Nephron progenitor cell (in vitro differentiated cells): ENCODE results near the gene THSD4.

Source experiments
- DNase-seq: peaks from one replicate; pipeline ENCODE4 v3.0.0; 2021
- H3K27ac Mint-ChIP-seq: 2 replicates; pipeline ENCODE4 v1.8.0; 2021; ENCODE audit warnings: mild to moderate bottlenecking, moderate library complexity, mixed read lengths
- H3K27me3 Mint-ChIP-seq: 2 replicates; pipeline ENCODE4 v1.8.0; 2021; ENCODE audit warnings: mild to moderate bottlenecking, low read depth, mixed read lengths; ENCODE audit not compliant: poor library complexity
- H3K36me3 Mint-ChIP-seq: 2 replicates; pipeline ENCODE4 v1.8.0; 2021; ENCODE audit warnings: low read depth, mixed read lengths
- H3K4me1 Mint-ChIP-seq: 2 replicates; pipeline ENCODE4 v1.8.0; 2021; ENCODE audit warnings: mixed read lengths
- H3K4me3 Mint-ChIP-seq: 2 replicates; pipeline ENCODE4 v1.8.0; 2021; ENCODE audit warnings: mild to moderate bottlenecking, moderate library complexity, mixed read lengths
- H3K9me3 Mint-ChIP-seq: 2 replicates; pipeline ENCODE4 v1.8.0; 2021; ENCODE audit warnings: mild to moderate bottlenecking, moderate library complexity, mixed read lengths
- CTCF ChIP-seq: fragments of 200-600 bp; sonication (generic); IDR thresholded peaks from 2 replicates; pipeline ENCODE4 v1.5.0; 2021; ENCODE audit warnings: antibody characterized with exemption

The THSD4 gene

GRCh38 chr15:71115567-71116351 is 488 bp downstream of the THSD4 start:
- Mint-ChIP-seq H3K27ac (peak overlapping the region; percentile 78), H3K9me3 (no peaks in the 10 kb centered on the region), H3K27me3 (peaks cover 19% of the 10 kb centered on the region), H3K4me1 (peaks cover 73% of the 10 kb centered on the region), H3K36me3 (no peaks in the 10 kb centered on the region), H3K4me3 (peak overlapping the region; percentile 85)
- peak; percentile 75 for DNase-seq
- no peak for TF ChIP-seq CTCF

- TF ChIP-seq CTCF: no peak
- Mint-ChIP-seq H3K4me1 (peaks cover 73% of the 10 kb centered on the region), H3K4me3 (peak overlapping the region; percentile 85), H3K27ac (no peak overlapping the region), H3K9me3 (no peaks in the 10 kb centered on the region), H3K36me3 (no peaks in the 10 kb centered on the region), H3K27me3 (peaks cover 19% of the 10 kb centered on the region)
- no peak for DNase-seq
These were observed 1.1 kb downstream of the THSD4 start for GRCh38 chr15:71116366-71116765.

- TF ChIP-seq CTCF: no peak
- peak overlapping the region; percentile 85 for H3K4me3 Mint-ChIP-seq
These were observed 1.7 kb downstream of the THSD4 start for GRCh38 chr15:71116942-71117341.

GRCh38 chr15:71117714-71118305 is 2.5 kb downstream of the THSD4 start:
- peaks cover 12% of the 10 kb centered on the region for H3K27me3 Mint-ChIP-seq
- peak overlapping the region; percentile 35 for H3K4me3 Mint-ChIP-seq
- no peaks in the 10 kb centered on the region for H3K36me3 Mint-ChIP-seq
- peaks cover 80% of the 10 kb centered on the region for H3K4me1 Mint-ChIP-seq
- no peak overlapping the region for H3K27ac Mint-ChIP-seq
- no peak for TF ChIP-seq CTCF
- no peak for DNase-seq
- H3K9me3 Mint-ChIP-seq: no peaks in the 10 kb centered on the region

More at GRCh38 chr15:71116942-71117341, 1.7 kb downstream of the THSD4 start:
- no peaks in the 10 kb centered on the region for H3K9me3 Mint-ChIP-seq
- peaks cover 73% of the 10 kb centered on the region for H3K4me1 Mint-ChIP-seq
- no peak overlapping the region for H3K27ac Mint-ChIP-seq
- DNase-seq: no peak
- no peaks in the 10 kb centered on the region for H3K36me3 Mint-ChIP-seq
- peaks cover 14% of the 10 kb centered on the region for H3K27me3 Mint-ChIP-seq

- no peak for TF ChIP-seq CTCF
- Mint-ChIP-seq H3K4me1 (peaks cover 84% of the 10 kb centered on the region), H3K27ac (no peak overlapping the region), H3K27me3 (peaks cover 12% of the 10 kb centered on the region), H3K36me3 (no peaks in the 10 kb centered on the region), H3K9me3 (no peaks in the 10 kb centered on the region), H3K4me3 (peak overlapping the region; percentile 1)
- no peak for DNase-seq
These were observed 3.1 kb downstream of the THSD4 start for GRCh38 chr15:71118345-71118744.
